Measurements from ENCODE around the gene CAD.
"Not testable (repeated sequence)": the region's sequence is repeated elsewhere in the genome, so short reads cannot be mapped to it uniquely, and the experiment has no call there.

CAD gene

DNA sequence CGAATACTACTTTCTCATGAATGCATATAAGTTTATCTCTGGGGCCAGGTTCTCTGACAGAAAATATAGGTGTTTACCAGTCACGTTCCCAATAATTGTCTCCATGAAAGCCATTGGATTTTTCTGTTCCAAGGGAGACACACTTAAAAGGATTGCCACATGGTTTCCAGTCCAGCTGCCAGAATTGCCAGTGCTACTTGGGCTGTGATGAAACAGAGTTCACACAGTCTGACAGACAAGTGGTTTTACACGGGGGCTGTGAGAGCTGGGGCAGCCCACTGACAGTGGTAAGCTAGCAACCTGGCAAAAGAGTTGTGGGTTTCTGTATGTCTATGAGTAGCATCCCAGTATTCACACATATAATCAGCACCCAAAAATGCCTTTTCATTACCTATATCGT lies 33.1 kb upstream of the CAD start:
- H3K27me3 ChIP-seq (ENCODE audit: control insufficient read depth in 1 of 2, insufficient read depth in 2 of 2, low read length in 2 of 2) = peaks cover 2 to 3% of the 10 kb centered on the region in 2 donors
- no peaks in the 10 kb centered on the region for H3K36me3 ChIP-seq (ENCODE audit: control insufficient read depth in 2 of 2, insufficient read depth in 2 of 2, low read length in 2 of 2)
- H3K4me1 ChIP-seq (ENCODE audit: control insufficient read depth, insufficient read depth, low read length) = peaks cover 7% of the 10 kb centered on the region
- no peak overlapping the region for H3K9ac ChIP-seq (ENCODE audit: low read length in 2 of 2)
- no peak overlapping the region for H3K27ac ChIP-seq (ENCODE audit: low read length)
- H3K4me3 ChIP-seq (ENCODE audit: low read length in 2 of 2) = no peak overlapping the region
- no peaks in the 10 kb centered on the region for H3K9me3 ChIP-seq (ENCODE audit: control insufficient read depth in 2 of 2, low read length in 2 of 2)

DNA sequence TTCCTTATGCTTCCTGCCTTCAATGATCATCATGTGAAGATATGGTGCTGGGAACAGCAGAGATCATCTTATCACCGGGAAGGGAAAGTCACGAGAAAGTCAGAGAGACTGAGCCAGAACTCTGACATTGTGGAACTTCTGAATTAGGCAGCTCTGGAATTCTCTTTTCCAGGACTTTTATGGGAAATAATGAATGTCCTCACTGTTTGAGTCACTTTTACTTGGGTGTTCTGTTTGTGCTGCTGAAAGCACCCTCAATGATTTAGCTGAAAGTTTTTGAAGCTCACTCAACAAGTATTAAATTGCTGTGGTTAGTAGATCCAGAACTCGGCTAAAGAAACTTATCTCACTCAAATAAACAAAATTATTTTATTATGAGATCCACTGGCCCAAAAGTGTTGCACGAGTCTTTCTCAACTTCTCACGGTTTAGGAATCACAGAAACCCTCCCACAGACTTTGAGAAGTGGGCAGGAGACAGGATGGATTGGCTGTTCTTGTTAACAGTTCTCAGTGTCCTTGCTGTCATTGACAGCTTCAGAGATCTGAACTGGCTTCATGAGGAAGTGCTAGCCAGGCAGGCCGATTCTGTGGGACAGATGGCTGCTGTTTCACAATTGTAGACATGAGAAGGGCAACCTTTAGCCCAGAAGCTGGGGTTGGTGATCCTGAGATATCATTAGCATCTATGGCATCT lies 31.7 kb upstream of the CAD start:
- H3K9me3 ChIP-seq (ENCODE audit: control insufficient read depth in 2 of 2, low read length in 2 of 2) = no peaks in the 10 kb centered on the region
- no peak overlapping the region for H3K27ac ChIP-seq (ENCODE audit: low read length)
- H3K9ac ChIP-seq (ENCODE audit: low read length in 2 of 2) = no peak overlapping the region
- H3K36me3 ChIP-seq (ENCODE audit: control insufficient read depth in 2 of 2, insufficient read depth in 2 of 2, low read length in 2 of 2) = no peaks in the 10 kb centered on the region
- H3K4me3 ChIP-seq (ENCODE audit: low read length in 2 of 2) = no peak overlapping the region
- H3K27me3 ChIP-seq (ENCODE audit: control insufficient read depth in 1 of 2, insufficient read depth in 2 of 2, low read length in 2 of 2) = no peaks in the 10 kb centered on the region
- H3K4me1 ChIP-seq (ENCODE audit: control insufficient read depth, insufficient read depth, low read length) = peaks cover 7% of the 10 kb centered on the region

DNA sequence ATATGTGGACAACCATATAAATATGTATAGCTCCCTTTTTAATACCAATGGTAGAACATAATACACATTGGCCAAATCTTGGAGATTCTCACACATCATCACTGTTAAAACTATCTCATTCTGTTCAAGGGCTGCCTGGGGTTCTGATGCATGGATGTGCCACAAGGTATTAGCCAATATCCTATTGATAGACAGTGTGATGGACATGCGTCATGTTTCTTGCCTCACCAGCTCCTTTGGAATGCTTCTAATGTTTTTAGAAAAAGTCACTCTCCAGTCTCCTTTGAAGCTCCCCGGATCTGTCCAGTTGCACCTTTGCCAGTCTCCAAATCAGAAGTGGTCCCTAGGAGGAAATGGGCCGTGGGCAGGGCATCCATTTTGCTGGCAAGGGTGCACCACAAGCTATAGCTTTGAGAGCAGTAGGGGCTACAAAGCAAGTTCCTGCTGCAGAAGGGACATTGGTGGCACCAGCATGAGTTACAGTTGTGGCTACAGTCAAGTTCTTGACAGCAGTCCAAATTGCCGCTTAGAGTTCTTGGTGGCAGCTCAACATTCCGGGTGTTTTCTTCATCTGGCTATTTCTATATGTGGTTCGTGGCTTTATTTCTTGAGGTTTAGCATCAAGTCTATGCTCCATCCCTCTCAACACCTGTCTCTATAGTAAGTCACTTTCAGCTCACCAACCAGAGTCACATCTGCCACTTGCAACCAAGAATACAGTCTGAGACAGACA lies 30.4 kb upstream of the CAD start:
- Histone ChIP-seq H3K27ac (ENCODE audit: low read length) (no peak overlapping the region), H3K27me3 (ENCODE audit: control insufficient read depth in 1 of 2, insufficient read depth in 2 of 2, low read length in 2 of 2) (peaks cover 0 to 6% of the 10 kb centered on the region in 2 donors), H3K36me3 (ENCODE audit: control insufficient read depth in 2 of 2, insufficient read depth in 2 of 2, low read length in 2 of 2) (no peaks in the 10 kb centered on the region), H3K9ac (ENCODE audit: low read length in 2 of 2) (no peak overlapping the region), H3K4me3 (ENCODE audit: low read length in 2 of 2) (no peak overlapping the region), H3K4me1 (ENCODE audit: control insufficient read depth, insufficient read depth, low read length) (peaks cover 7% of the 10 kb centered on the region), H3K9me3 (ENCODE audit: control insufficient read depth in 2 of 2, low read length in 2 of 2) (no peaks in the 10 kb centered on the region)

DNA sequence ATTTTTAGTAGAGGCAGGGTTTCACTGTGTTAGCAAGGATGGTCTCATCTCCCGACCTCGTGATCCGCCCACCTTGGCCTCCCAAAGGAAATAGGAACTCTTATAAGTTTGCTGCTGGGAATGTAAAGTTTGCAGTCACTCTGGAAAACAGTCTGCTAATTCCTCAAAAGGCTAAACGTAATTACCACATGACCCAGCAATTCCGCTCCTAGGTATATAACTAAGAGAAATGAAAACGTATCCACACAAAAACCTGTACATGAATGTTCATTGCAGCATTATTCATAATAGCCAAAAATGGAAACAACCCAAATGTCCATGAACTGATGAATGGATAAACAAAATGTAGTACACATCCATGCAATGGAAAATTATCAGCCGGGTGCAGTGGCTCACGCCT lies 27.2 kb upstream of the CAD start:
- H3K27me3 ChIP-seq (ENCODE audit: control insufficient read depth in 1 of 2, insufficient read depth in 2 of 2, low read length in 2 of 2) = peaks cover 0 to 6% of the 10 kb centered on the region in 2 donors
- no peak overlapping the region for H3K9ac ChIP-seq (ENCODE audit: low read length in 2 of 2)
- no peaks in the 10 kb centered on the region for H3K36me3 ChIP-seq (ENCODE audit: control insufficient read depth in 2 of 2, insufficient read depth in 2 of 2, low read length in 2 of 2)
- H3K27ac ChIP-seq (ENCODE audit: low read length) = no peak overlapping the region
- H3K9me3 ChIP-seq (ENCODE audit: control insufficient read depth in 2 of 2, low read length in 2 of 2) = no peaks in the 10 kb centered on the region
- no peak overlapping the region for H3K4me3 ChIP-seq (ENCODE audit: low read length in 2 of 2)
- peaks cover 7% of the 10 kb centered on the region for H3K4me1 ChIP-seq (ENCODE audit: control insufficient read depth, insufficient read depth, low read length)

DNA sequence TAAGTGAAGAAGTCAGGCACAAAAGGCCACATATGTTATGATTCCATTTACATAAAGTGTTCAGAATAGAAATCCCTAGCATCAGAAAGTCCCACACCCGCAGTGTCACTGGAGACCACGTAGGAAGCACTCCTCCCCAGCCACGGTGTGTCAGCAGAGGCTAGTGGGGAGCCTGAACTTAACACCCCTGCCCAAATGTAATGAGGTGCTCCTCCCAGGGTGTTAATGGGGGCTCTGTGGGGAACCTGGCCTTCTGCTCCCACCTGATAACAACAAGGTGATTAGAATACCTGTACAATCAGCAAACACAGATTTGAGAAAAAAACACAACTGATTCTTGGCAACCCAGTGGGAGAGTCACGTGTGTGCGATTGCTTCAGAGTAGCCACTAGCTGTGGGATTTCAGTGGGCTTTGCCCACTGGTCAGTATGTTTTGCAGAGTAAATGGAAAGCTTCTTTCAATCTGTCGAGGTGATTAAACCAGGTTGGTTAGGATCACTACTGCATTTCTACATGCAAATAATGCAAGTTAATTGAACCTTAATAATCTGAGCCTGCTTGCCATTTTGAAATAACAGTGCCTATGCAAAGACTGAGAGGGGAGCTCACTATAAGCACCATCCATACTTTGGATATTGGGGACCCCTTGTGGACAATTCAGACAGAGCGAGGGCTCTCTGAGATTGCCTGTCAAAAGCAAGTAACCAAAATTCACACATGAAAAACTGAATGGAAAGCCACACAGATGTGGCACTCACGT lies 25.9 kb upstream of the CAD start:
- H3K4me1 ChIP-seq (ENCODE audit: control insufficient read depth, insufficient read depth, low read length) = no peaks in the 10 kb centered on the region
- no peak overlapping the region for H3K9ac ChIP-seq (ENCODE audit: low read length in 2 of 2)
- H3K9me3 ChIP-seq (ENCODE audit: control insufficient read depth in 2 of 2, low read length in 2 of 2) = no peaks in the 10 kb centered on the region
- no peak overlapping the region for H3K27ac ChIP-seq (ENCODE audit: low read length)
- peaks cover 0 to 6% of the 10 kb centered on the region in 2 donors for H3K27me3 ChIP-seq (ENCODE audit: control insufficient read depth in 1 of 2, insufficient read depth in 2 of 2, low read length in 2 of 2)
- no peak overlapping the region for H3K4me3 ChIP-seq (ENCODE audit: low read length in 2 of 2)
- H3K36me3 ChIP-seq (ENCODE audit: control insufficient read depth in 2 of 2, insufficient read depth in 2 of 2, low read length in 2 of 2) = no peaks in the 10 kb centered on the region

DNA sequence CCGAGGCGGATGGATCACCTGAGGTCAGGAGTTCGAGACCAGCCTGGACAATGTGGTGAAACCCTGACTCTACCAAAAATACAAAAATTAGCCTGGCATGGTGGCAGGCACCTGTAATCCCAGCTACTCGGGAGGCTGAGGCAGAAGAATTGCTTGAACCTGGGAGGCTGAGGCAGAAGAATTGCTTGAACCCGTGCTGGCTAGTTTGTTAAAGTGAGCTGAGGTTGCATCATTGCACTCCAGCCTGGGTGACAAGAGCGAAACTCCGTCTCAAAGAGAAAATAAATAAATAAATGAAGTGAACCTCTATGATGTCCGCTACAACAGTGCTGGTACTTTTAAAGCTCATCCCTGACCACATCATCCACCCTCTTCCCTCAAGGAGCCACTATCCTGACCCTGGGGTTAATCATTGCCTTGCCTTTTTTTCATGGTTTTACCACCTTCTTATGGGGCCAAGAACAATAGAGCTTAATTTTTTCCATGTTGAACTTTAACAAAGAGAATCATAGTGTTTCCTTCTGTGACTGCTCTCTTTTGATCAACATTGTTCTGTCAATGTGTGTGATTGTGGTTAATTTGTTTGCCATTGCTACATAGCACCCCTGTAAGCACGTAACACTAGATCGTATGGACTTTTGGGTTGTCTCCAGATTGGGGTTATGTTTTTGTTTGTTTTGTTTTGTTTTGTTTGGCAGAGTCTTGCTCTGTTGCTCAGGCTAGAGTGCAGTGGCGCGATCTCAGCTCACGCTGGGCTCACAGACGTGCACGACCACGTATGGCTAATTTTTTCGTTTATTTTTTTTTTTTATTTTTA lies 22.4 kb upstream of the CAD start:
- Histone ChIP-seq H3K9me3 (ENCODE audit: control insufficient read depth in 2 of 2, low read length in 2 of 2) (no peaks in the 10 kb centered on the region), H3K4me3 (ENCODE audit: low read length in 2 of 2) (no peak overlapping the region), H3K4me1 (ENCODE audit: control insufficient read depth, insufficient read depth, low read length) (no peaks in the 10 kb centered on the region), H3K27ac (ENCODE audit: low read length) (no peak overlapping the region), H3K36me3 (ENCODE audit: control insufficient read depth in 2 of 2, insufficient read depth in 2 of 2, low read length in 2 of 2) (peaks cover 0 to 2% of the 10 kb centered on the region in 2 donors), H3K27me3 (ENCODE audit: control insufficient read depth in 1 of 2, insufficient read depth in 2 of 2, low read length in 2 of 2) (peaks cover 0 to 6% of the 10 kb centered on the region in 2 donors), H3K9ac (ENCODE audit: low read length in 2 of 2) (no peak overlapping the region)

DNA sequence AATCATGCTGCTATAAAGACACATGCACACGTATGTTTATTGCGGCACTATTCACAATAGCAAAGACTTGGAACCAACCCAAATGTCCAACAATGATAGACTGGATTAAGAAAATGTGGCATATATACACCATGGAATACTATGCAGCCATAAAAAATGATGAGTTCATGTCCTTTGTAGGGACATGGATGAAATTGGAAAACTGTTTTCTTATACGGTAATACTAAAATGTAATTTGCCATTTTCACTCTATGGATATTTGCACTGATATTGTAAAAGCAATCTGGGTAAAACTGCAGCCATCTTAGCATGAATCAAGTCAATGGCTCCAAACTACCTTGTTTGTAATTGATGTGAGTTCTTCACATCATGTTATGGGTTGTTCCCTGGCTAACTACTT lies 21.4 kb upstream of the CAD start:
- H3K27ac ChIP-seq (ENCODE audit: low read length); H3K9ac ChIP-seq (ENCODE audit: low read length in 2 of 2); H3K4me1 ChIP-seq (ENCODE audit: control insufficient read depth, insufficient read depth, low read length); H3K36me3 ChIP-seq (ENCODE audit: control insufficient read depth in 2 of 2, insufficient read depth in 2 of 2, low read length in 2 of 2); H3K9me3 ChIP-seq (ENCODE audit: control insufficient read depth in 2 of 2, low read length in 2 of 2); H3K4me3 ChIP-seq (ENCODE audit: low read length in 2 of 2); H3K27me3 ChIP-seq (ENCODE audit: control insufficient read depth in 1 of 2, insufficient read depth in 2 of 2, low read length in 2 of 2): not testable (repeated sequence)

DNA sequence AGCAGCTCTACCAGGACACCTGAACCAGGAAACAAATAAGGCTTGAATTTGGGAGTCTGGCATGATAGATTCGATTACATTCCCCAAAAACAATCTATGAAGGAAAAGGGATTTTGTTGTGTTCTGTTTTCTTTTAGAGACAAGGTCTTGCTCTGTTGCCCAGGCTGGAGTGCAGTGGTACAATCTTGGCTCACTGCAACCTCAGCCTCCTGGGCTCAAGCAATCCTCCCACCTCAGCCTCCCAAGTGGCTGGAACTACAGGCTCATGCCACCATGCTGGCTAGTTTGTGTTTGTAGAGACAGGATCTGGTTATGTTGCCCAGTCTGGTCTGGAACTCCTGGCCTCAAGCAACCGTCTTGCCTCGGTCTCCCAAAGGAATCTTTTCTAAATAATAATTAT lies 19.1 kb upstream of the CAD start:
- H3K9ac ChIP-seq (ENCODE audit: low read length in 2 of 2); H3K9me3 ChIP-seq (ENCODE audit: control insufficient read depth in 2 of 2, low read length in 2 of 2); H3K4me3 ChIP-seq (ENCODE audit: low read length in 2 of 2); H3K27me3 ChIP-seq (ENCODE audit: control insufficient read depth in 1 of 2, insufficient read depth in 2 of 2, low read length in 2 of 2); H3K27ac ChIP-seq (ENCODE audit: low read length); H3K4me1 ChIP-seq (ENCODE audit: control insufficient read depth, insufficient read depth, low read length): not testable (repeated sequence)
- peaks cover 3 to 16% of the 10 kb centered on the region in 2 donors for H3K36me3 ChIP-seq (ENCODE audit: control insufficient read depth in 2 of 2, insufficient read depth in 2 of 2, low read length in 2 of 2)

DNA sequence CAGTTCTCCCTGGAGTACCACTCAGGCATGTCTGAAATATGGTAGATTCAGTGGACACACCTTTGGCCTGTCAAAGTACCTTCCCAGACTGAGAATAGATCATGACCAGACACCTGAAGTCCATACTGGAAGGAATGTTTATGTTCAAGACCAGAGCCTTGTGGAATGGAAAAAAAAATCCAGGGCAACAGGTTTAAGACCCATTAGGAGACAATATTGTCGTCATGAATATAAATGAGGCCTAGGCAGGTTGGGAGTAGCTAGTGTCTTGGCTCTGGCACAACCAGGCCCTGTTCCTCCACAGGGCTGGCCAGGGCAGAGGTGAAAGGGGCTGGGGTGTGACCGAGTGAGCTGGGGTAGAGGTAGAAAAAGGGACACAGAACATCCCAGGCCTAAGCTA lies 18.5 kb upstream of the CAD start:
- H3K27me3 ChIP-seq (ENCODE audit: control insufficient read depth in 1 of 2, insufficient read depth in 2 of 2, low read length in 2 of 2) = no peaks in the 10 kb centered on the region
- H3K9ac ChIP-seq (ENCODE audit: low read length in 2 of 2) = no peak overlapping the region
- no peak overlapping the region for H3K4me3 ChIP-seq (ENCODE audit: low read length in 2 of 2)
- peaks cover 3 to 21% of the 10 kb centered on the region in 2 donors for H3K36me3 ChIP-seq (ENCODE audit: control insufficient read depth in 2 of 2, insufficient read depth in 2 of 2, low read length in 2 of 2)
- H3K27ac ChIP-seq (ENCODE audit: low read length) = no peak overlapping the region
- H3K9me3 ChIP-seq (ENCODE audit: control insufficient read depth in 2 of 2, low read length in 2 of 2) = no peaks in the 10 kb centered on the region
- H3K4me1 ChIP-seq (ENCODE audit: control insufficient read depth, insufficient read depth, low read length) = no peaks in the 10 kb centered on the region

DNA sequence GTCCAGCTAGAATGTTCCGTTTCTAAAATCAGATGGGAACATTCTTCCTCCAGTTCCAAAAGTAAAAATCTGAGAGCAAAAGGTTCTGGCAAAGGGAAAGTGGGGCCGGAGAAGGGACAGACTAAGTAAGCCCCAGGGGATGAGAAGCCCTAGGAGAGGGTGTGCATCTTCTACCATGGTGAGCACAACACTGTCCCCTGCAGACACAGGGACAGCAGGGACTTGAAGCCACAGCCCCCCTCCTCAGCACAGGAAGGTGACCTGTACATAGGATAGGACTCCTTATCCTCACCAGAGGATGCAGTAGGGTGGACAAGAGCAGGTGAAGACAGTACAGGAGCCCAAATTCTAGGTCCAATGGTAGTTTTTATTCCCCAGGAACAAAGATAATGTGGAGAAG lies 17.9 kb upstream of the CAD start:
- Histone ChIP-seq H3K4me3 (ENCODE audit: low read length in 2 of 2) (no peak overlapping the region), H3K27ac (ENCODE audit: low read length) (no peak overlapping the region), H3K9me3 (ENCODE audit: control insufficient read depth in 2 of 2, low read length in 2 of 2) (no peaks in the 10 kb centered on the region), H3K36me3 (ENCODE audit: control insufficient read depth in 2 of 2, insufficient read depth in 2 of 2, low read length in 2 of 2) (peaks cover 5 to 28% of the 10 kb centered on the region in 2 donors), H3K9ac (ENCODE audit: low read length in 2 of 2) (no peak overlapping the region), H3K27me3 (ENCODE audit: control insufficient read depth in 1 of 2, insufficient read depth in 2 of 2, low read length in 2 of 2) (no peaks in the 10 kb centered on the region), H3K4me1 (ENCODE audit: control insufficient read depth, insufficient read depth, low read length) (no peaks in the 10 kb centered on the region)

Data from stomach smooth muscle (tissue), 2 donors.